NCI-H1105 treated with DMSO at 0.1 percent for 48 hours (cell line): ENCODE results near the gene TNFAIP8L1.
"Not testable (repeated sequence)": the region's sequence is repeated elsewhere in the genome, so short reads cannot be mapped to it uniquely, and the experiment has no call there.

ENCODE experiments used
- DNase-seq: peaks from one replicate; lab custom pipeline; 2025; lab: John Stamatoyannopoulos, UW

TNFAIP8L1 gene

GRCh38 chr19:4638828-4639530 is at the start of gene TNFAIP8L1:
Gene TNFAIP8L1, plus strand, starts transcription at chr19:4639516. Its CDS starts 12,354 bp downstream, at chr19:4651870.
- DNase-seq, result peak; percentile 92

GRCh38 chr19:4589579-4590410 is 49.5 kb upstream of the TNFAIP8L1 start:
- no peak for DNase-seq

DNA sequence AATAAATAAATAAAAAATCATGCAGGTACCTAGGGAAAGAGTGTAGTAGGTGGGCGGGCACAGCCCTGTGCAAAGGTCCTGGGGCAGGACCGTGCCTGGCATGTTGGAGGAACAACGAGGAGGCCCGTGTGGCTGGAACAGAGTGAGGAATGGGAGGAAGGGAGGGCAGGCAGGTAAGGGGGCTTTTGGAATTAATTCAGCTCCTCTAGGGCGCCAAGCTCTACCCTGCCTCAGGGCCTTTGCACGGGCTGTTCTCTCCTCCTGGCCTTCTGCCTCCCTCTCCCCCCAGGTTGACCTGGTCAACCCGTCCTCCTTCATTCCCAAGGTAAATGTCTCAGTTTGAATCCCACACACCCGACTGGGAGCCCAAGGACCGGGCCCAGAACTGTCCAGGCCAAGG is 48.8 kb upstream of the TNFAIP8L1 start:
- no peak for DNase-seq

DNA sequence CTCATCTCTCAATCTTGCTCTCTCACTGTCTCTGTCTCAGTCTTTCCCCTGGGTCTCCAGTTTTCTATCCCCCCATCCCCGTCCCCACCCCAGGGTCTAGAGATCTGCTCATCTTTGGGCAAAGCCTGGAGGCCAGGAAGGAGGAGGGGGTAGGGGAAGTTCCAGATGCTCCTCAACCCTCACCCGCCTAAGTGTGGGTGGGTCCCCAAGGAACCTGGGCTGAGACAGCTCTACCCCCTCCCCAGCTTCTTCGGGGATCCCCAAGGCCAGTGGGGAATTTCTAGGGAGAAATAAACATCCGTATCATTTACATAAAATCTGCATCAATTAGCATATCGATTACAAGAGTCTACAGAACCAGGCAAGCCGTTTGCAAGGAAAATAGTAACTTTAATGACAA is 48.0 kb upstream of the TNFAIP8L1 start:
- no peak for DNase-seq

DNA sequence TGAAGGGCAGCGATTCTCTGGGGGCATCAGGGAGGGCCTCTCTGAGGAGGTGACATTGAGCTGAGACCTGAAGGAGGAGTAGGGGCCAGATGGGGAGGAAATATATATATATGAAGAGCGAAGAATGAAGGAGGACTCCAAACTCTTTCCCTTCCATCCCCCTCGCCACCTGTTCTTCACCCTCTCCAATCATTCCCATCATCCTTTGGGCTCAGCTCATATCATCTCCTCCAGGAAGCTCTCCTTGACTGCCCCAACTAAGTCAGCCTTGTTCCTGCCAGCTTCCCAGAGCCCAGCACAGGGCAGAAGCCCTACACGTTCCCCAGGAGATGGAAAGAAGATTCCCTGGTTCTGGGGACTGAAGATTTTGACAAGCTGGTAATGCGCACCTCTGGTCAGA is 46.9 kb upstream of the TNFAIP8L1 start:
- DNase-seq, result no peak

DNA sequence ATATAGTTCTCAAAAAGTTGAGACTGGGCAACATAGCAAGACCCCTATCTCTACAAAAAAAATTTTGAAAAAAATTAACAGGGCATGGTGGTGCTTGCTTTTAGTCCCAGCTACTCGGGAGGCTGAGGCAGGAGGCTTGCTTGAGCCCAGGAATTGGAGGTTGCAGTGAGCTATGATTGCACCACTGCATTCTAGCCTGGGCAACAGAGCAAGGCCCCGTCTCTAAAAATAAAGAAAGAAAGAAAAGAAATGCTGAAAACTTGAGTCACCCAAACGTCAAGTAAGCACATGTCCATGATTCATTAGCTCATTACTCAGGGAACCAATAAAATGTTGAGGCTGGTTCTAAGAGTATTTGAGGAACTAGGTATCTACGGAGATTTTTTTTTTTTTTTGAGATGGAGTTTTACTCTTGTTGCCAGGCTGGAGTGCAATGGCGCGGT is 45.9 kb upstream of the TNFAIP8L1 start:
- no peak for DNase-seq

DNA sequence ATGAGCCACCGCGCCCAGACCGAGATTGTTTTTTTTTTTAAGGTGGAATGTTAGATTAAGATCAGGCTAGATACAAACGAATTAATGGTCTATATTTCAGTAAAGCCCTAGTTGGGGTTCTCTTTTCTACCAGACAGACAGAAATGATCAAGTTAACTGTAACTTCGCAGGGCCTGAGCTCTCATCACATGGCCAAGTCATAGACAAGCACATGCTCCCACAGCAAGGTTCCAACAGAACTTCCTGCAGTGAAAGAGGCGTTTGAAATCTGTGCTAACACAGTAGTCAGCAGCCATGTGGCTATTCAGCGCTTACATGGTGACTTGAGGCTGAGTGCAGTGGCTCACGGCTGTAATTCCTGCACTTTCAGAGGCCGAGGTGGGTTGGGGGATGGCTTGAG is 45.1 kb upstream of the TNFAIP8L1 start:
- no peak for DNase-seq

GRCh38 chr19:4595158-4595557 is 44.2 kb upstream of the TNFAIP8L1 start:
- DNase-seq, result not testable (repeated sequence)

DNA sequence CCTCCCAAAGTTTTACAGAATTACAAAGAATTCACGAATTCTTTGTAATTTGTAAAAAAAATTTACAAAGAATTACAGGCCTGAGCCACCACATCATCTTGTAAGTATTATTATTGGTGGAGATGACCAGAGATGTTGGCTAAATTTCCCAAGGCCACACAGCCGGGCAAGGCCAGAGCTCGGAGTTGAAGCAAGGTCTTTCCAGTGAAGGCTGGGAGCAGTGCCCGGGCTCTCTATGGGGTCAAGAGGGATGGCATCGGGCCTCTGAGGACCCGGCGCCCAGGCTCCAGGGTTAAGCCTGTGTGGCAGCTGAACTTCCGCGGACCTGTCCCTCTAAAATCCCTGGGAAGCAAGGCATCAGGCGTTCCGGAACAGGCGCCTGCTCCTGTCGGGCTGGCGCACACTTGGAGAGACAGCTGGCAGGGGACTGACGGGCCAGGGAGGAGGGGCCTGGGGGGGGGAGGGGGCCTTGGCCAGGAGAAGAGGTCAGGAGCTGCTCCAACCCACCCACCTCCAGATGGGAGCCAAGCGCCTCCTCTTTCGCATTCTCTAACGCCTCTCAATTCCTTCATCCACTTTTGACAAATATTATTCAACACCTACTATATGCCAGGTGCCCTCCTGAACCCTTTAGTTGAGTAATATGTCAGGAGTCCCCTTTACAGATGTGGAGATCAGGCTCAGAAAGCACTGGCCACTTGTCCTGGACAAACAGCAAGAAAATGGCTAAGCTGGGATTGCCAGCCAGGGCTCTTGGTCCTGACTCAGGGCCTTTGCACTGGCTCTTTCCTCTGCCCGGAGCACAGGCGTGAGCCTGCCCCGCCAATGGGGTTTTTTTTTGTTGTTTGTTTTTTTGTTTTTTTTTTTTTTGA is 43.0 kb upstream of the TNFAIP8L1 start:
- DNase-seq, result no peak

GRCh38 chr19:4597278-4597974 is 41.9 kb upstream of the TNFAIP8L1 start:
- DNase-seq, result no peak

GRCh38 chr19:4597975-4598671 is 41.2 kb upstream of the TNFAIP8L1 start:
- peak; percentile 43 for DNase-seq

- no peak for DNase-seq
Observed at GRCh38 chr19:4598712-4599111, 40.6 kb upstream of the TNFAIP8L1 start.

DNA sequence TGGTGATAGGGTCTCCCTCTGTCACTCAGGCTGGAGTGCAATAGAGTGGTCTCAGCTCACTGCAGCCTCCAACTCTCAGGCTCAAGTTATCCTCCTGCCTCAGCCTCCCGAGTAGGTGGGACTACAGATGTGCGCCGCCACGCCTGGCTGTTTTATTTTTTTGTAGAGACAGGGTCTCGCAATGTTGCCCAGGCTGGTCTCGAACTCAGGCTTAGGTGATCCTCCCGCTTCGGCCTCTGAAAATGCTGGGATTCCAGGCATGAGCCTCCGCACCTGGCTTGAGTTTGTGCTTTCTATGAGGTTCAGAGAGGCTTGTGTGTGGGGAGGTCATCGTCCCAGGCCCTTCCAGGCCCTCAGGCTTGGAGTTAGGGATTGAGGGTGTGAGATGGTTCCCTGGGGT is 39.2 kb upstream of the TNFAIP8L1 start:
- DNase-seq, result no peak

- no peak for DNase-seq
Observed at GRCh38 chr19:4600893-4601292, 38.4 kb upstream of the TNFAIP8L1 start.

GRCh38 chr19:4602173-4602788 is 37.0 kb upstream of the TNFAIP8L1 start:
- DNase-seq, result no peak

GRCh38 chr19:4602915-4603314 is 36.4 kb upstream of the TNFAIP8L1 start:
- no peak for DNase-seq

DNA sequence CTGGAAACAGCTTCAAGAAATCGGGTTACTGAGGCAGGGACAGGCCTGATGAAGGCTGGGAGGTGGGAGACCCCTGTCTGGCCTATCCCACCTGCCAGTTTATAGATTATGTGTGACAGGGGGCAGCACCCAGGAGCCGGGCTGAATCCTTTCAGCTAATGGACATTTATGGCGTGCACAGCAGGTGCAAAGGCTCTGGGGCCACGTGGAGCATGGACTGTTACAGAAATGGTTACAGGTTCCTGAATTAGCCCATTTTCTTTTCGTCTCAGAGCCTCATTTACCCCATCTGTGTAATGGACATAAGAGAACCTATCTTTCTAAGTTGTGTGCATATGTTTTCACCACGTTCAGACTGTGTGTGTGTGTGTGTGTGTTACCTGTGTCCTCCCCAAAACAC is 34.4 kb upstream of the TNFAIP8L1 start:
- no peak for DNase-seq

DNA sequence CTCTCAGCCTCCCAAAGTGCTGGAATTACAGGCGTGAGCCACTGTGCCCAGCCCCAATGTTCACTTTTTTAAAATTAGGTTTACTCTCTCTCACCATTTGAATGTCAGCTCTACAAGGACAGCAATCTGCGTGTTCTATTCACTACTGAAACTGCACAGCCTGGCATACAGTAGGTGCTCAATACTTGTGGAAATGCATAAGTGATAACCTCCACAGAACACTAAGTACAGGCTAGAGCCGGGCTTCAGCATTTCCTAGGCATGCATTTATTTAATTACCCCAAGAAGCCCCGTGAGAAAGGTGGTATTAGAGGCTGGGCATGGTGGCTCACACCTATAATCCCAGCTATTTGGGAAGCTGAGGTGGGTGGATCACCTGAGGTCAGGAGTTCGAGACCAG is 33.1 kb upstream of the TNFAIP8L1 start:
- no peak for DNase-seq

- DNase-seq, result peak; percentile 96
Observed at GRCh38 chr19:4606921-4607678, 32.2 kb upstream of the TNFAIP8L1 start.
